Prostate gland (tissue), 2 donors: Measurements from ENCODE around the gene ZFP69B.

Experiments used
- POLR2AphosphoS5 ChIP-seq: sonication (generic); formaldehyde crosslinking; IDR thresholded peaks from one replicate; pipeline ENCODE4 v1.6.1; 2017; ENCODE audit warnings: antibody characterized with exemption
- TF ChIP-seq, protein P1 (sequence below), 4 experiments: fragments of 200-600 bp in 2 of 4; fragments of 450-650 bp in 2 of 4; sonication (generic) in 2 of 4; IDR thresholded peaks; 1 replicate in 3 of 4; 2 replicates in 1 of 4; pipeline ENCODE4 v1.5.1; 2016 to 2019; ENCODE audit warnings: antibody characterized with exemption in 4 of 4, mild to moderate bottlenecking in 2 of 4, moderate library complexity in 2 of 4

- TF ChIP-seq, protein P1, sequence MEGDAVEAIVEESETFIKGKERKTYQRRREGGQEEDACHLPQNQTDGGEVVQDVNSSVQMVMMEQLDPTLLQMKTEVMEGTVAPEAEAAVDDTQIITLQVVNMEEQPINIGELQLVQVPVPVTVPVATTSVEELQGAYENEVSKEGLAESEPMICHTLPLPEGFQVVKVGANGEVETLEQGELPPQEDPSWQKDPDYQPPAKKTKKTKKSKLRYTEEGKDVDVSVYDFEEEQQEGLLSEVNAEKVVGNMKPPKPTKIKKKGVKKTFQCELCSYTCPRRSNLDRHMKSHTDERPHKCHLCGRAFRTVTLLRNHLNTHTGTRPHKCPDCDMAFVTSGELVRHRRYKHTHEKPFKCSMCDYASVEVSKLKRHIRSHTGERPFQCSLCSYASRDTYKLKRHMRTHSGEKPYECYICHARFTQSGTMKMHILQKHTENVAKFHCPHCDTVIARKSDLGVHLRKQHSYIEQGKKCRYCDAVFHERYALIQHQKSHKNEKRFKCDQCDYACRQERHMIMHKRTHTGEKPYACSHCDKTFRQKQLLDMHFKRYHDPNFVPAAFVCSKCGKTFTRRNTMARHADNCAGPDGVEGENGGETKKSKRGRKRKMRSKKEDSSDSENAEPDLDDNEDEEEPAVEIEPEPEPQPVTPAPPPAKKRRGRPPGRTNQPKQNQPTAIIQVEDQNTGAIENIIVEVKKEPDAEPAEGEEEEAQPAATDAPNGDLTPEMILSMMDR (IDR thresholded peaks at IDR 0.05) = no peak
- TF ChIP-seq POLR2AphosphoS5 = no peak
These were observed 35.9 kb upstream of the ZFP69B start for GRCh38 chr1:40414331-40414730.
